ENCODE data around the gene HTR4.

DNA sequence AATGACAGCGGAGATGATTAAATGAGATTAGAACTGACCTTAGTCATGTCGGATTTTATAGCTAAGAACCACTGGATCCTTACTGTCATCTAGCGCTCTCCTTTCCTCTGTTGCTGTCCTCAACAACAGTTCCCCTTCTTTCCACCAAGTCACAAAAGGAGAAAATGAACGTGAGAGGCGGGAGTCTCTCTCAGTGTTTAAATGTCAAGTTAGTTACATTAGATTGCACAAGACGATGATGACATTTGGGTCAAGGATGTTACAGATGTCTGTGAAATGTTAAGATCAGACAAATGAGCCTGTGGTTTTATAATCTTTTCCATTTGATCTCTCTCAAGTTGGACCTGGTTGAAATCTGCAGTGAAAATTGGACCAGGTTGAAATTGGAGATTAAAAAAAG is 217.1 kb downstream of the HTR4 start:
- TF ChIP-seq POLR2A (IDR thresholded peaks at IDR 0.05), result no peak
- no peak for TF ChIP-seq EP300 (IDR thresholded peaks at IDR 0.05)

Data from tibial nerve (tissue), 3 donors.